Activated naive CD8-positive, alpha-beta T cell (primary cell): Measurements from ENCODE around the gene PALLD.

Experiments
- H3K27ac Mint-ChIP-seq: one replicate; pipeline ENCODE4 v1.8.0; 2021; ENCODE audit warnings: mixed read lengths
- H3K27me3 Mint-ChIP-seq: one replicate; pipeline ENCODE4 v1.8.0; 2021; ENCODE audit warnings: mixed read lengths
- H3K36me3 Mint-ChIP-seq: one replicate; pipeline ENCODE4 v1.8.0; 2021; ENCODE audit warnings: mixed read lengths
- H3K4me1 Mint-ChIP-seq: one replicate; pipeline ENCODE4 v1.8.0; 2021; ENCODE audit warnings: low read depth, mixed read lengths
- H3K4me3 Mint-ChIP-seq: one replicate; pipeline ENCODE4 v1.8.0; 2021; ENCODE audit warnings: mild to moderate bottlenecking, mixed read lengths
- H3K9me3 Mint-ChIP-seq: one replicate; pipeline ENCODE4 v1.8.0; 2021; ENCODE audit warnings: low read depth, mixed read lengths

The PALLD gene

DNA sequence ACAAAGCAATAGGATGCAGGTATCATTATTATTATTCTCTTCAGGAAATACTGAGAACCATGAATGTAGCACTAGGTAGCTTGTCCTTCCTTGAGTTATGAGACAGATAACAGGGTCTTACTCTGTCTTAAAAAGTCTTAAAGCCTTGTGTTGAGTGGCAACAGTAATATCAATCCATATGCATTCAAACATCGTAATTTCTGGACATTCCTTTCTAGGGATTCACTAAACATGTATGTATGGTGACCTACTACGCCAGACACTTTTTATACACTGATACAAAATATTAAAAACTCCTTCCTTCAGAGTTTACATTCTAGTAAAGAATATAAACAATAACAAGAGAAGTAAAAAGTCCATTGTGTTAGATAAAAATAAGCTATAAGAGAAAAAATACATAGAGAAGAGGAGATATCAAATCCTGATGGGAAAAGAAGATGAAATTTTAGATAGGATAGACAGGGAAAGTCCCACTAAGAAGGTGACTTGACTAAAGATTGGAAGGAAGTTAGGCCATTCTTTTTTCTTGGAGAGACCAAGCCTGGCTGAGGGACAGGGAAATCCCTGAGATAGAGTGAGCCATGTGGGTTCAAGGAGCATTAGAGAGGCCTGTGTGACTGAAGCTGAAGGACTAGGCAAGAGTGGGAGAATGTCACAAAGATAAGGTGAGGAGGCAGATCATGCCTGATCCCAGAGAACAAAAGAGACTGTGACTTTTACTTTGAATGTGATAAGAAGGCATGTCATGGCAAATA, 11.5 kb upstream of the PALLD start:
- Mint-ChIP-seq H3K36me3 (peaks cover 8% of the 10 kb centered on the region), H3K27me3 (no peaks in the 10 kb centered on the region), H3K4me3 (no peak overlapping the region), H3K9me3 (no peaks in the 10 kb centered on the region), H3K4me1 (peaks cover 51% of the 10 kb centered on the region), H3K27ac (no peak overlapping the region)

DNA sequence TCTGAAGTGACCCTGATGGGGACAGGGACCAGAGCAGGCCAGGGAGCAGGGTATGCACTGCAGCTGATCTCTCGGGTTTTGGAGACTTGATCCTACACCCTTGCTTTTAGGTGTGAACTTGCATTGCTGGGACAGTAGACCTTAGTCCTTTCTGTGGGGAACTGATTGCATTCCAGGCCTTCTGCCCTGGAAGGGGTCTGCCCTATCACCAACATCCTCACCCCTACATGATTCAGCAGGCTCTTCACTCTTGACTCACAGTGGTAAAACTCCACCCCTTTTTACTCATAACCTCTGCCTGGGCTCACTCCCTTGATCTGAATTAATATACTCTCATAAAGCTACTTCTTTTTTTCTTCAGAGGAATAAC, 10.0 kb upstream of the PALLD start:
- no peak overlapping the region for H3K27ac Mint-ChIP-seq
- H3K4me1 Mint-ChIP-seq, result peaks cover 35% of the 10 kb centered on the region
- H3K27me3 Mint-ChIP-seq, result peaks cover 1% of the 10 kb centered on the region
- no peaks in the 10 kb centered on the region for H3K9me3 Mint-ChIP-seq
- H3K36me3 Mint-ChIP-seq, result peaks cover 8% of the 10 kb centered on the region
- H3K4me3 Mint-ChIP-seq, result no peak overlapping the region

DNA sequence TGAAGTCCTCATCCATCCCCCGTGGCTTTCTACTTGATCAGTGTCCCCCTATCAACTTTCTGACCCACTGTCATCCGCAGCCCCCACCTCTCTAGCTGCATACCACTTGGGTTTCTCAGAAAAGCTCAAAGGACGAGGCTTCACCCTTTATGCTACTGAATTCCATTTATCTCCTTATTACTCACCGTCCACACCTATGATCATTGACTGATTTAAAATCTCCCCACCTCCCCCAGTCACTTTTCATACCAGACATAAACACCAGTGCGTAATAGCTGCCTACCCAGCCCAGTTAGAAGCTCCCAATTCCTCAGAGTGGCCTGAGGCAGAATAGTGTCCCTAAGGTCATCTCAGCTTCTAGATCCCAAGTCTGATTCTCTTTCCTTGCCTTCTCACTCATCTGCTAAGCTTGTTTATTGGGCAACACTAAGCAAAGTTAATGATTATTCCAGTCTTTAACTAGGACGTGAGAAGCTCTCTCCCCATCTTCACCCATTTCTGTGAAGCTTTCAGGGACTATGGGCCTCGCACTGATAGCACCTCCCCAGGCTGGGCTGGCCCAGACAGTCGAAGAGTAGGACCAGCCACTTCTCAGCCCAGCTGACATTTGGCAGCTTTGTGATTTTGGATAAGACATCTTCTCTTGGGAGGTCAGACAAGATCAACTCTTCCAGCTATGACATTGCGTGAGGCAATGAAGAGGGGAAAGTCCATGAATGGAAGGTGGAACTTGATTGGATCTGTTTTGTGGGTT, 9.4 kb upstream of the PALLD start:
- Mint-ChIP-seq H3K4me3 (no peak overlapping the region), H3K27ac (no peak overlapping the region)

DNA sequence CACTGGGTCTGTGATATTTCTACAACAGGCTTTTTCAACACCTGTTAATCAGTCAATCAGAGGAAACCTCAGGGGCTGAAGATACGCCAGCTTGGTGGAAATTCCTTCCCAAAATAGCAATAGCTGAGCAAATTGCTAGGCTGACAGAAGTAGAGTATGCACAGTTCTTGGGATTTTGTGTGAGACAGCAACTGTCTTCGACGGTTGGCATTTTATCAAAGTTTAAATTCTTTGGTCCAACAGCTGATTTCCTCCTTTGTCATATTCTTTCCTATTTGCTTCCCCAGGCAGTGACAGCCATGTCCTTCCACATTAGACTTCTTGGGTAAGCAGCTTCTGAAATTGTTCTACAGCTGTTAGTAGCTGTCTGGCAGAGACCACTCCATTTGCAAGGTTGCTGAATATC, 8.0 kb upstream of the PALLD start:
- no peak overlapping the region for H3K4me3 Mint-ChIP-seq
- H3K27me3 Mint-ChIP-seq, result peaks cover 5% of the 10 kb centered on the region
- H3K27ac Mint-ChIP-seq, result no peak overlapping the region
- no peaks in the 10 kb centered on the region for H3K9me3 Mint-ChIP-seq
- H3K4me1 Mint-ChIP-seq, result peaks cover 16% of the 10 kb centered on the region
- H3K36me3 Mint-ChIP-seq, result peaks cover 8% of the 10 kb centered on the region

More for the DNA sequence above, 9.4 kb upstream of the PALLD start:
- Mint-ChIP-seq H3K27me3 (peaks cover 1% of the 10 kb centered on the region), H3K9me3 (no peaks in the 10 kb centered on the region), H3K4me1 (peaks cover 30% of the 10 kb centered on the region), H3K36me3 (peaks cover 8% of the 10 kb centered on the region)

DNA sequence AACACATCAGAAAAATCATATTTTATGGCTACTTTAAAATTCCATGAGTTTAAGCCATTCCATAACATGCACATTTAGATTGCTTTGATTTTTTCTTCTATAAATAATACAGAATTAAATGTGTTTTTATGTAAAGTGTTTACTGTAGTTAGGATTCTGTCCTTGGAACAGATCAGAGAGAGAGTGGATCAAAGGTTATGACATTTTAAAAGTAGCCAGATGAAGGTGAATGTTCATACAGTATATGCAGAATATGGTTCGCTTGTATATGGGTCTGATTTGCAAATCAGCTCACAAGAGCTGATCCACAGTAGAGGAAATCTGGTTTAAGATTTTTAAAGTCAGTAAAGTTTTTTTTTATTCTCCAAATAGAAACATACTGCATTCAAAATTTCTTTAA, 7.2 kb upstream of the PALLD start:
- no peak overlapping the region for H3K4me3 Mint-ChIP-seq
- peaks cover 12% of the 10 kb centered on the region for H3K4me1 Mint-ChIP-seq
- H3K27ac Mint-ChIP-seq, result no peak overlapping the region
- H3K9me3 Mint-ChIP-seq, result no peaks in the 10 kb centered on the region
- peaks cover 6% of the 10 kb centered on the region for H3K36me3 Mint-ChIP-seq
- H3K27me3 Mint-ChIP-seq, result peaks cover 5% of the 10 kb centered on the region

DNA sequence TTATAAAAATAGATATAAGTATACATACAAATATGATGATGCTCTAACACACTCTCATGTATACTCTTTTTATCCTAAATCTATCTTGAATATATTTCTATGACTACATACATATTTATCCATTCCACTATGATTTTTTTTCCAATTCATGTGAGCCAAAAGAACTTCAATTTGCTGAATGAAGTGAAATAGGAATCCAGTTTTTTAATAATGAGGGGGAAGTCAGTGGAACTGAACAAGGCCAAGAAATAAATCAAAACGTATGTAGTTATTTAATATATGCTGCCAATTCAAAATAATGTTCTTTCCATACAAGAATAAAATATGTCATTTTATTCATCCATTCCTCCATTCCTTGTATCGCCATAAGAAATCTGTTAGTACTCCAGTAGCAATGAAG, 6.1 kb upstream of the PALLD start:
- peaks cover 5% of the 10 kb centered on the region for H3K27me3 Mint-ChIP-seq
- no peak overlapping the region for H3K27ac Mint-ChIP-seq
- H3K4me3 Mint-ChIP-seq, result no peak overlapping the region
- H3K4me1 Mint-ChIP-seq, result peaks cover 8% of the 10 kb centered on the region
- no peaks in the 10 kb centered on the region for H3K9me3 Mint-ChIP-seq
- no peaks in the 10 kb centered on the region for H3K36me3 Mint-ChIP-seq

DNA sequence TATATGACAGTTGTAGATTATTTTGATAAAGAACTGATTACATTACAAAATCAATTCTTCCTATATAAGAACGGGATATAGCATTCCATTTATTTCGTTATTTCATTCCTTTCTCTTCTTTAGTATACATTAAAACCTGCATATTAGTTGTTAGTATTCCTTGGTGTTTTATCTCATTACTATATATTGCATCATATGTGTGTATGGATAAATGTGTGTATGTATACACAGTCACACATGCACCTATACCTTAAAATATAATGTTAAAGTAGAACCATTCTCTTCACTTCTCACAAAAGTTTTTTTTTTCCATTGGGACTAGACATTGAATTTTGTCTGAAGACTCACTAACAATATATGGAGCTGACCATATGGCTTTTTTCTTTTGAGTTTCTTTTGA, 5.3 kb upstream of the PALLD start:
- peaks cover 5% of the 10 kb centered on the region for H3K27me3 Mint-ChIP-seq
- H3K9me3 Mint-ChIP-seq, result no peaks in the 10 kb centered on the region
- no peak overlapping the region for H3K4me3 Mint-ChIP-seq
- no peaks in the 10 kb centered on the region for H3K36me3 Mint-ChIP-seq
- peaks cover 8% of the 10 kb centered on the region for H3K4me1 Mint-ChIP-seq
- H3K27ac Mint-ChIP-seq, result no peak overlapping the region

DNA sequence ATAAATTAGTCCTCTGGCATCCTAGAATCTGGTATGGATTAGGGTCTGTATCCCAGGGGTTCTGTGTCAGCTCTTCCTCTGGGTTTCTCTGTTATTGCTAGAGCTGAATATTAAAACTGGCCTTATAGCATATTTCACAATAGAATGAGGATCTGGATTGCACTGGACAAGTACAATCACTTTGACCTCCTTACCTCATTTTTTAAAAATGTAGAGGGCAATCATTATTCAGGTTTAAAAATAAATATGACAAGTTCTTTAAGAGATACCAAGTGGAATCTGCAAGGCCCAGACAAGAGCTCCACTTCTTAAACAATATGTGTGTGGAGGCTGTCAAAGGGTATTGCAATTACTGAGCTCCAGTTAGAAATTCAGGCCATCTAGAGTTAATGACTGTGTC, 1.4 kb downstream of the PALLD start:
- peaks cover under 1% of the 10 kb centered on the region for H3K27me3 Mint-ChIP-seq
- no peak overlapping the region for H3K4me3 Mint-ChIP-seq
- H3K4me1 Mint-ChIP-seq, result peaks cover 7% of the 10 kb centered on the region
- no peak overlapping the region for H3K27ac Mint-ChIP-seq
- no peaks in the 10 kb centered on the region for H3K9me3 Mint-ChIP-seq
- H3K36me3 Mint-ChIP-seq, result no peaks in the 10 kb centered on the region

DNA sequence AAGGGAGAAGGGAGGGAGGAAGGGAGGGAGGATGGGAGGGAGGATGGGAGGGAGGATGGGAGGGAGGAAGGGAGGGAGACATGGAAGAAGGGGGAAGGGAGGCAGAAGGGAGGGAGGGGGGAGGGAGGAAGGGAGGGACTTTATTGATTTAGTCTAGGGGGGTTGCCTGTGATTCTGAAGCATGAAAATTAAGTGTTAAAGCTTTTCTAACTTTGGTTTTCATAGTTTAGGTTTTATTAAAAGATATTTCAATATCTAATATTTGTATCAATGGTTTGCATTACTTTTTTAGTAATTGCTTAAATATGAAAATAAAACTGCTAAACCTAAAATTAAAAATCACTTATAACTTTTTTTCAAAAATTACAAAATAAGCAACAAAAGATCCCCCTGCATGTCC, 2.4 kb downstream of the PALLD start:
- Mint-ChIP-seq H3K27me3 (no peaks in the 10 kb centered on the region), H3K4me3 (no peak overlapping the region), H3K36me3 (peaks cover 3% of the 10 kb centered on the region), H3K9me3 (no peaks in the 10 kb centered on the region), H3K4me1 (peaks cover 11% of the 10 kb centered on the region), H3K27ac (no peak overlapping the region)

DNA sequence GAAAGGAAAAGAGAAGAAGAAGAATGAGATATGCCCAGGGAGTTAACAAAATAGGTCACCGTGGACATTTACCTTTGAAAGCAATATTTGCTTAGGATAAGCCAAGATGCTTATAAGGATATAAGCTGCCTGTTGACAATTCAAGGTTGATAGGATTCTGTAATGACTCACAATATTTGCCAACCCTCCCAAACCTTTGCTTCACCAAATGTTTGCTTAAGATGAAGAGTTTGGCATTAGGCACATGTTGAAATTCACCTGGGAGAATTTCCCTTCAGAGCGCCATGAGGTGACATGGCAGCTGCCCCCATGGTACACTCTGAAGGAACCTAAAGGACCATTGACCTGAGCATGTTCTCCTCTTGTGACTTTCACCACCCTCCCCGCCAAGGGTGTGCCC, 4.6 kb downstream of the PALLD start:
- Mint-ChIP-seq H3K4me1 (peaks cover 11% of the 10 kb centered on the region), H3K4me3 (no peak overlapping the region), H3K27me3 (no peaks in the 10 kb centered on the region), H3K27ac (no peak overlapping the region), H3K9me3 (no peaks in the 10 kb centered on the region), H3K36me3 (peaks cover 3% of the 10 kb centered on the region)

DNA sequence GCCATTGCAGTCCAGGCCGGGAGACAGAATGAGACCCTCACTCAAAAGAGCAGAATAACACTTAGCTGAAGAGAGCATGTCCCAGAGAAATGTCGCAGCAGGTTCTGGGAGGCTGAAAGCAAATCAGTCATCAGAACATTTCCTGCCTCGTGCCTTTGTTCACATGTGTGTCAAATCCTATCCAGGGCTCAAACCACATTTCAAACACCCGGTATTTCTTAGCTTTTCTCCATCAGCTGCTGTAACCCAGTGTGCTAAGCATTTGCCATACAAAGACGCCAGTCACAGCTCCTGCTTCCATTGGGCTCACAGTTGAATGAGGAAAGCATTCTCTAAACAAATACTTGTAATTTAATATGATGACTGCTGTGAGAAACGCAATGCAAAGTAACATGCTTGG, 6.0 kb downstream of the PALLD start:
- no peaks in the 10 kb centered on the region for H3K9me3 Mint-ChIP-seq
- peaks cover 3% of the 10 kb centered on the region for H3K36me3 Mint-ChIP-seq
- H3K4me3 Mint-ChIP-seq, result no peak overlapping the region
- H3K27ac Mint-ChIP-seq, result no peak overlapping the region
- H3K27me3 Mint-ChIP-seq, result no peaks in the 10 kb centered on the region
- peaks cover 11% of the 10 kb centered on the region for H3K4me1 Mint-ChIP-seq

DNA sequence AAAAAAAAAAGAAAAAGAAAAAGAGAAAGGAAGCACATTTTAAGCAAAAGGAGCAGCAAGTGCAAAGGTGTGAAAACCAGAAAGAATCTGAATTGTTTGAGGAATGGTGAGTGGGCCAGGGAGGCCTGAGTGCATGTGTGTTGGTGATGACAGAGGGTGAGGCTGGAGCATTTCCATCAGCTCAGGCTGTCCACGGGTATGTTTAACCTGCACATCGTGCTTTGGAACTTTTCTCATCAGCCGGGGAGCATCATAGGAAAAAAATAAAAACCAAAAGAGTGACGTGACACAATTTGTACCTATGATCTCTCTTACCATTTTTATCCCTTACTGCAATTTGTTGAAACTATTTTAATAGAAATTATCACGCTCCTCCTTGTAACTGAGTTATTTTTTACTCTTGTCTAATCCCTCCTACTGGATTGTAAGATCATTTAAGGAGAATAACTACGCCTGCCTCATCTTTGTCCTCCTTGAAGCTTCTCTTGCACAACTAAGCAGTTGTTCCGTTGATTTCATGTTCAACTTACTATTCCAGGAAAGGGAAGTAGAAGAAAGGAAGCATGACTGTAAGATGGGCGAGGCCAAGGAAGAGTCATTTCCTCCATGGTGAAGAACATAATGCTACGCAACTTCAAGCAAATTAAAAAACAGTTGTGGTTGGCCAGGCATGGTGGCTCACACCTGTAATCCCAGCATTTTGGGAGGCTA, 7.0 kb downstream of the PALLD start:
- Mint-ChIP-seq H3K9me3 (no peaks in the 10 kb centered on the region), H3K27ac (no peak overlapping the region), H3K27me3 (no peaks in the 10 kb centered on the region), H3K4me3 (no peak overlapping the region), H3K4me1 (peaks cover 11% of the 10 kb centered on the region), H3K36me3 (peaks cover 3% of the 10 kb centered on the region)

DNA sequence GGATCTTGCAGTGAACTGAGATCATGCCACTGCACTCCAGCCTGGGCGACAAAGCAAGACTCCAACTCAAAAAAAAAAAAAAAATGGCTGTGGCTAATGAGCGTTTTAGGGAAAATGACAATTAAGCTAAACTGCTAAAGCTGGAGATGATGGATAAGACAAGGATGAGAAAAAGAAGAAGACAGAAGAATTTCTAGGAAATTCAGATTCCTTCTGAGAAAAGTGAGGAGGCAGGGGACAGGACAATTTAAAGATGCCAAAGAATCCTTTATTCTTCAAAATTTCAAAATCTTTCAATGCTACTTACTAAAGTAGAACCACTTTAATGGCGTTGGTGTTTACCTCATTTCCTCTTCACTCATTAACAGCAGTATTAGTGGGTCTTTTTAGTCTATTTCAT, 7.7 kb downstream of the PALLD start:
- H3K4me1 Mint-ChIP-seq, result peaks cover 14% of the 10 kb centered on the region
- H3K4me3 Mint-ChIP-seq, result no peak overlapping the region
- no peaks in the 10 kb centered on the region for H3K9me3 Mint-ChIP-seq
- no peak overlapping the region for H3K27ac Mint-ChIP-seq
- H3K27me3 Mint-ChIP-seq, result no peaks in the 10 kb centered on the region
- peaks cover 3% of the 10 kb centered on the region for H3K36me3 Mint-ChIP-seq

DNA sequence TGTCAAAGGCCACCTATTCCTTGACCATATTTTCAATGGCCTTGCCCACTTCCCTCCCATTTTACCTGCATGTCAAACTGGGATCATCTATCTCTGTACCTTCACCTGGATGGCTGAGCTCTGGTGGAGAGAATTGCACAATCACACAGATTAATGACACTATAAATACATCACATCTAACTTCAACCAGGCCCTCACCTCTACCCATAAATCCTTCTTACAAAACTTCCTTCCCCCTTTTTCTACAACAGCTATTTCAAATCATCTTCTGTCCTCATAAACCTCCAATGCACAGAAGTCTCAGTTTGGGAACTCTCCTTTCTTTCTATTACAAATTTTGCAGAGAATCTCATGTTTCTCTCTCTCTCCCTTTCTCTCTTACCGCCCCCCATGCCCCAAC, 9.2 kb downstream of the PALLD start:
- Mint-ChIP-seq H3K27me3 (no peaks in the 10 kb centered on the region), H3K9me3 (no peaks in the 10 kb centered on the region), H3K4me1 (peaks cover 27% of the 10 kb centered on the region), H3K4me3 (no peak overlapping the region), H3K36me3 (peaks cover 3% of the 10 kb centered on the region), H3K27ac (no peak overlapping the region)

DNA sequence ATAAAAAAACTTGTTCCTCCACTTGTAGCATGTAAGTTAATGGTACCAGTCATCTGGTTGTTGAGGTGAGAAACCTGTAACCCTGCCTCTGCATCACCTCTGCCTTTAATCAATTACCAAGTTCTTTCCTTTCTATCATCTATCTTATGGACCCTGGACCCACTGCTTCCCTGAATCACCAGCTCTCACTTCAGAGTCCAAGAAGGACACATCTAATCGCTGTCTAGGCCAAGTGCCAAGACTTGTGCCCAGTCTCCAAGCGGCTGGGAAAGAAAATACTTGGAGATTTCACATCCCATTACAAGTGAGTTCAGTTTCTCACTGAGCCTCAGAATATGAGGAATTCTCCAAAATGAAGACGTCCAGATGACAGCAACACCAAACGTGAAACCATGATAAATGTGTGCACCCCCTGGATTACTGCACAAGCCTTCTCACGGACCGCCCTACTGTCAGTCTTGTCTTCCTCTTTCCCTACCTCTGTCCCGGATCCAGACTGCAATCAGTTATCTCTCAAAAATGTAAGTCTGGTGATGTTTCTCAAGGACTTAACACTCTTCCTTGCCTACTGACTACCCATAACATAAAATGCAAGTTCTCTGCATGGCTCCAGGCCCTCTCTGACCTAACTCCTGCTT, 10.4 kb downstream of the PALLD start:
- peaks cover 3% of the 10 kb centered on the region for H3K36me3 Mint-ChIP-seq
- H3K27ac Mint-ChIP-seq, result no peak overlapping the region
- no peaks in the 10 kb centered on the region for H3K27me3 Mint-ChIP-seq
- H3K4me3 Mint-ChIP-seq, result no peak overlapping the region
- H3K9me3 Mint-ChIP-seq, result no peaks in the 10 kb centered on the region
- H3K4me1 Mint-ChIP-seq, result peaks cover 38% of the 10 kb centered on the region
